Measurements from ENCODE around the gene TBCD.
A peak's percentile ranks its signal among the peaks of the same experiment; 100 is the strongest.

Gene TBCD

DNA sequence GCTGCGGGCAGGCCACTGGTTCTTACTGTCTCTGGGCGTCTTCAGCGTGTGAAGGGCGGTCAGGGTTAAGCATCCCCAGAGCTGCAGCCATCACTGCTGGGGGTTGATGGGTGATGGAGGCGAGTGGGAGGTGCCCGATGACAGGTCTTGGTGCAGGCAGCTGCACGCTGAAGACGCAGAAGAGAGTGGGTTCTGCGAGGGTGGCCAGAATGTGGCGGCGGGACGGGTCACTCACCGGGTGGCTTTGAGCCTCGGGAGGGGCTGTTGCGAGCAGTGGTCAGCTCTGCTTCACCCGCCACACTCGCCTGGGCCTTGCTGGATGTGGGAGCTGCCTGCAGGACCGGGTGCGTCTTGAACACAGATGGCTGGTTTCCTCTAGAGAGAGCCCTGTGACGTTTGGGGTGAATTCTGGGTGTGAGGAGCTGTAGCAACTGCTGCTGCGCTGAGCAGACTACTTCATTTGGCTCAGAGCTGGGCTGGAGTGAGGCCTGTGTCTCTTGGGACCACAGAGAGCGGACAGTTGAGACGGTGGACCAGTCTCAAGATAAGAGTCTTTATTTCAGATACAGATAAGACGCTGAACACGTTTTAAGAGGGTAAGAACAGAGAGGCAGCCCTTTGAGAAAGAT is 132.6 kb downstream of the TBCD start:
- intact Hi-C loops (cut with DNase I): no loop called here
- peak in 9 of 42 donors; percentile 22 to 64 (median 49) for DNase-seq

DNA sequence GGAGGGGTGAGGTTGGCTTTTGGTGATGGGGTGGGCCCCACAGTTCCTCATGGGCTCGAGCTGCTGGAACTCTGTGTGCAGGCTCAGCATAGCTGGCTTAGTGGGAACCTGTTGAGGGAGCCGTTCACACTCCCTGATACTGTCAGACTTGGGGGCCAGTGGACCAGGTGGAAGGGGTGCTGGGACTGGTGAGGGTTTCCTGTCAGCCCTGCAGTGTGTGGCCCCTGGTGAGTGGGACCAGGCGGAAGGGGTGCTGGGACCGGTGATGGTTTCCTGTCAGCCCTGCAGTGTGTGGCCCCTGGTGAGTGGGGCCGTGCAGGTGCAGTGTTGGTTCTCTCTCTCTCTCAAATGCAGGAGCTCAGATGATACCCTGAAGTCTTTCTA is 133.1 kb downstream of the TBCD start:
- intact Hi-C loops (cut with DNase I): no loop called here
- no peak for DNase-seq

DNA sequence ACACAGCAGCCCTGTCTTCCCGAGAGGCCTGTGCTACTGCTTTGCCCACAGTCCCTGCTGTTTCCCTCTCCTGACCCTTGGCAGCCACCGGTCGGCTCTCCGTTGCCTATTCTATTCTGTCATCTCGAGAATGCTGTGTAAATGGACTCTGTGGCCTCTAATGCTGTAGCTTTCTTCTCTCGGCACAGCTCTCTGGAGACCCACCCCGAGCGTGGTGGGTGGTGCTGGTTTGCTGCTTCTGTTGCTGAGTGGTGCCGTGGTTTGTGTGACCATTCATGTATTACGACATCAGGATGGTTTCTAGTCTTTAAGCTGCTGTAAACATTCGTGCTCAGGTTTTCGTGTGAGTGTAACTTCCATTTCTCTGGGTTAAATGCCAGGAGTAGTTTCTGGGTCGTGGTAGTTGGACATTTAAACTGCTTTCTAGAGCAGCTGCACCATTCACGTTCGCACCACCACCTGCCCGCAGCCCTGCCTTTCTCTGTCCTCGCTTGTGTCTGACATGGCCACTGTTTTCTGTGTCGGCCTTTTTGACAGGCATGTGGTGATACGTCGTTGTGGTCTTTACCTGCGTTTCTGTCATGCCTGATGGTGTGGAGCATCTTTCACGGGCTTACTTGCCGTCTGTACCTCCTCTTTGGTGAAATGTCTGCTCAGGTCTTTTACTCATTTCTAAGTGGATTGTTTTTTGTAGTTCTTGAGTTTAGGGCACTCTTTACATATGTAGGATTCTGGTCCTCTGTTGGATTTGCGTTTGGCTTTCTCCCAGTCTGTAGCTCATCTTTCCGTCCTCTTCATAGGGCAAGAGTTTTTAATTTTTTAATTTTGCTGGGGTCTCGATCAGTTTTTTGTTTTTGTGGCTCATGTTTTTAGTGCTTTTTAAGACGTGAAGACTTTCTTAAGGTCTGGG is 135.6 kb downstream of the TBCD start:
- DNase-seq: no peak
- intact Hi-C loops (cut with DNase I): no loop called here

- DNase-seq: peak in 6 of 42 donors; percentile 20 to 60 (median 45)
- intact Hi-C loops (cut with DNase I): no loop called here
Observed at GRCh38 chr17:82888583-82889495, 137.0 kb downstream of the TBCD start.

DNA sequence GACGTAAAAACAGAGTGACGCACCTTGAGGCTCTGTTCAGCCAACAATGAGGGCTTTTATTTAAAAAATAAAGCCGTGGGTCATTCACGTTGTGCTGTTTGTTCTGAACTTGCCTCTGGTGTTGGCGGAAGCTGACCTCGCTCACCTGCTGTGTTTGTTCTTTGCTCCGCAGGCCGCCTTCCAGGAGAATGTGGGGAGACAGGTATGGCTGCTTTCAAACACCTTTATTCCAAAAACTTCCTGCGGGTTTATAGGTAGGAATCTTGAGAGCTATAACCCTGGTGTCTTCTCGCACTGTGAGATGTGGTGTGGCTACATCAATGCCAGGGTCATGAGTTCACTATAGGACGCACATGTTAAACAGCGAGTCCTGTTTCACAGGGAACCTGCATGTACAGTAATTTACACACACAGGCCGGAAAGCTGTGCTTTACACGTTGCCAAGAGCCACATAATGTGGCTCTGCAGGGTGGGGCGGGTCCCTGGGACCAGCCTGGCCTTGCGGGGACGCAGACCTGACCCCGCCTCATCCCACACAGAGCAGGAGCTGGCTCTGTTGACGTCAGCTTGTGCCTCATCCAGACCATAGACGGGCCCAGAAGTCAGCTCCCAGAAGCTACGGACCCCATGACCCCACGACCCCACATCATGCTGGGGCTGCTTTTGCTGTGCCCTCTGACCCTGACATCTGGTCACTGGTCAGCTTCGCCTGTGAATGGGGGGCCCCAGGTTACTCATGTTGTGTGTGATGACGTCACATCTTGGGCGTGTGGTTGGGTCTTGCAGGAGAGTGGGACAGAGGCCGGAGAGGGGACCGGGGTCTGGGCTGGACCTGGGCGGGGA is 137.9 kb downstream of the TBCD start:
- intact Hi-C loops (cut with DNase I): no loop called here

DNA sequence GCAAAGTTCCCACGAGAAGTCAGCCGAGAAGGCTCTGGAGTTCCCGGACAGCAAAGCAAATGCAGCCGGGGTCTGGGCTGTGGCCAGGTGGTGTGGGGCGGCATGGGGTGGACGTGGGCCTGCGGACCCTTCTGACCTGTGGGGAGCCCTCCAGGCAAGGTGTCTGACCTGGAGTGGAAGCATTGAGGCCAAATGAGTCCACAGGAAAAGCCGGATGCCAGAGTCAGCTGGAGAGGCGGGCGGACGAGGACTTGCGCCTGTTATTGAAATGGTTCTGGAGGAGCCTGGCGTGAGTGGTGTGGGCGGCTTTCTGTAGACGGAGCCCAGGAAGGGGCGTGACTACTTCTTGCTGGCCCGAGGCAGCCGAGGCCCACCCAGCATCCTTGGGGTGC is 138.5 kb downstream of the TBCD start:
- no peak for DNase-seq
- intact Hi-C loops (cut with DNase I): no loop called here

More for the DNA sequence above, 137.9 kb downstream of the TBCD start:
- no peak for DNase-seq

DNA sequence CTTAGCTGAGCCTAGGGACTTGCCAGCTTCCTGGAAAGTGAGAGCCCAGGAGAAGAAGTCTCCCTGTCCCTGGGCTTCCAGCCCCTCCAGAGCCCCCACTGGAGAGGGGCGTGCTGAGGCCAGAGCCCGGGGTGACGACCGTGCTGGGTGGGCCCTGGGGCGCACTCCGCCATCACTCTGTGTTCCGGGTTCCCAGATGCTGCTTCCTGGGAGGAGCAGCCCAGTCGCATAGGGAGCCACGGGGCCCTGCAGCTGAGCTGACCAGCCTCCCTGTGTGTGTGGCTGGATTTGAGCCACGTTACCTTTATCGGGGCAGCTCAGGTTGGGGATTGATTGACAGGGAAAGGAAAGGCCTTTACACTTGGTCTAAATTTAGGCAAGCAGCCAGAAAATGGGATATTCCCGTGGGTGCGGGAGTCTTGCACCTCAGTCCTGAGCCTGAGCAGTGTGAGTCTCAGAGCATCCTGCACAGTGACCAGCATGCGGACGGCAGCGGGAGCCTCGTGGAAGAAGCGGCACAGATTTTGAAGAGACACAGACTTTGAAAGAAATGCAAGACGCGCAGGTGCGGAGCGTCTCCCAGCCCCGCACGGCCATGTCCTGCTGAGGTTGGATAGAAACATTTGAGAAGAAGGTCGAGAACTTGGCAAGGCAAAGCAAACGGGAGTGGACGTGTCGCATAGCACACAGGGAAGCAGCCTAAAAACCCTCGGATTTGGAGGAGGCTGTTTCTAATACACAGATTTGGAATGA is 139.2 kb downstream of the TBCD start:
- DNase-seq: no peak
- intact Hi-C loops (cut with DNase I): no loop called here

DNA sequence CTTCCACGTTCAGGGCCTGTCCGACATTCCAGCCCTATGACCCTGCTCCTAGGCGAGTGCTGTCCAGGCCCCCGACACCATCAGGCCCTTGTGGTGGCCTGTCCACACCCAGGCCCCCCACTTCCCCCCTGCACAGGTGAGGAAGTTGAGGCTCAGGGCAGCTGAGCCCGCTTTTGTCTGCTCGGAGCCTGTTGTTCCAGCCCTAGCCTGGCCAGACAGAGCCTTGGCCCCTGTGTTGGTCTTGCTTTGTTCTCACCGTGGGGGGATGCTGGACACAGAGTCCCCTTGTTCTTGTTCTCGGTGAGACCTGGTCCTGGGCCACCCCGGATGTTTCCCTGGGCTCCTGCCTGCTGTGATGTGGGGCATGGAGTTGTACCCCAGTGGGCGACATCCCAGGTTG is 140.0 kb downstream of the TBCD start:
- DNase-seq: no peak
- intact Hi-C loops (cut with DNase I): no loop called here

DNA sequence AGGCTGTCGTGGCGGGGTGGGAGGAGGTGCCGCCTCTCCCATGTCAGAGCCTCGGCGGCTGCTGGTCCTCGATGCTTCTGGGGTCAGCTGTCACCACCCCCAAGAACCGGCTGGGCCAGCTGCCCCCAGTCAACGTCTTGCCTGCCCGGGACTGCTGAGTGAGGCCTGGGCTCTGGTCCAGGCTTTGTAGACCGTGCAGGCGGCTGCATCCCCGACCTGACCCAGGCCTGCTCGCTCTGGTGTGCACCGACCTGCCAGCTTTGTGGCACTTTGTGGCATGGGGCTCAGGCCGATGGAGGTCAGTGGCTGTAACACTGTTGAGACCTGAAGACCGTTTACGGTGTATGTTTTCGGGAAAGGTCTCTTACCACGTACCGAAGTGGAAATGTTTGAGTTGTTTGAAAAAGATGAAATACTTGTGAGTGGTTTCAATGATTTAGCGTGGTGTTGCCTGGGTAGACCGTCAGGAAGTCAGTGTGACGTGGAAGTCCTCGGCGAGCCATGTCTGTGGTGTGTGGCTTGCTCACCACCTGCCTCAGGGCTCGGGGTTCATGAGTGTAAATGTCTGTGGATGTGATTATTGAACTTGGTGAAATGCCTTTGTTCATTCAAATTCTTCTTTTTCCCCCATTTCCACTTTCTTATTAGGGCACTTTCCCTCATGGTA is 141.2 kb downstream of the TBCD start:
- peak in 6 of 42 donors; percentile 22 to 61 (median 44) for DNase-seq
- intact Hi-C loops (cut with DNase I): no loop called here

GRCh38 chr17:82893779-82894178 is 141.9 kb downstream of the TBCD start:
- DNase-seq: no peak
- intact Hi-C loops (cut with DNase I): no loop called here

GRCh38 chr17:82894389-82894788 is 142.5 kb downstream of the TBCD start:
- intact Hi-C loops (cut with DNase I): no loop called here
- no peak for DNase-seq

DNA sequence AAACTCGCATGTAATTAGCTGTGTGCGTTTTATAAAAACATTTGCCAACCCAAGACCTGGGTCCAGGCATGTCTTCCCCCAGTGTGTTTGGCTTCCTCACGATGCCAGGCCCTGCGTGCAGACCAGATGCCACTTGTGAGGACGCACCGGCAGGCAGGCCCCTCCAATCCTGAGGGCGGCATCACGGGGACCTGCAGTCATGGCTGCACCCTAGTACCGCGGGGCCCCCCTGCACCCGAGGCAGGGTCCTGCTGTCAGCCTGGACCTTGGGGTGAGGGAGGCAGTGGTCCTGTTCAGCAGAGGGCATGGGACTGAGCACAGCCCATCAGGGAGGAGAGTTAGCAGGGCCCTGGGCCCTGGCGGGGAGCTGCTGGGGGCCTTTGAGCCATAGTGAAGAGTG is 143.2 kb downstream of the TBCD start:
- intact Hi-C loops (cut with DNase I): no loop called here
- no peak for DNase-seq

DNA sequence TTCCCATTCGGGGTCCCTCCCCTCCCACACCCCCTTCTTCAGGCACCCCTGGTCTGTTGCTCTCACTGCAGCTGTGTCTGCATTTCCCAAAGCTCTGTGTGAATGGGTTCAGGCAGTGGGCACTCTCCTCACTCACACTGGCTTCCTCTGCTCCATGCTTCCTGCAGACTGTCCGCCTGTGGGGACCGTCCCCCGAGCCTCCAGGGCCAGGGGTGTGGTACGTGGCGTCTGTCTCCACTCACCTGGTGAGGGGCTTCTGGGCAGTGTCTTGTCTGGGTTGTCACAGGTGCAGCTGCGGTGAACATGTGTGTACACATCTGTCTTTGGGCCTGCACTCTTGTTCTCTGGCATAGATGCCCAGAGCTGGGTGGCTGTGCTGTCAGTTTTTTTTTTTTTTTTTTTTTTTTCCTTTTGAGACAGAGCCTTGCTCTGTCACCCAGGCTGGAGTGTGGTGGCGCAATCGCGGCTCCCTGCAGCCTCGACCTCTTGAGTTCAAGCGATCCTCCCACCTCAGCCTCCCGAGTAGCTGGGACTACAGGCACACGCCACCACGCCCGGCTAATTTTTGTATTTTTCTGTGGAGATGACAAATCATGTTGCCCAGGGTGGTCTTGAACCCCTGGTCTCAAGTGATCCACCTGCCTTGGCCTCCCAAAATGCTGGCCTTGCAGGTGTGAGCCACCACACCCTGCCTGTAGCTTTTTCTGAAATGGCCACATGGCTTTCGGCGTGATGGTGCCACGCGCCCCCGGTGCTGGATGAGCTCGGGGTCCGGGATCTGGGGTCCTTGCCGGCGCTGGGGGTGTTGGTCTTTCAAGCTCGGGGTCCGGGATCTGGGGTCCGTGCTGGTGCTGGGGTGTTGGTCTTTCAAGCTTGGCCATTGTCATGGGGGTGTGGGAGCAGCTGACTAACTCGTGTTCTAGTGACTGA is 144.5 kb downstream of the TBCD start:
- DNase-seq: no peak
- intact Hi-C loops (cut with DNase I): no loop called here

- DNase-seq: no peak
- intact Hi-C loops (cut with DNase I): no loop called here
Observed at GRCh38 chr17:82897514-82898249, 145.8 kb downstream of the TBCD start.

DNA sequence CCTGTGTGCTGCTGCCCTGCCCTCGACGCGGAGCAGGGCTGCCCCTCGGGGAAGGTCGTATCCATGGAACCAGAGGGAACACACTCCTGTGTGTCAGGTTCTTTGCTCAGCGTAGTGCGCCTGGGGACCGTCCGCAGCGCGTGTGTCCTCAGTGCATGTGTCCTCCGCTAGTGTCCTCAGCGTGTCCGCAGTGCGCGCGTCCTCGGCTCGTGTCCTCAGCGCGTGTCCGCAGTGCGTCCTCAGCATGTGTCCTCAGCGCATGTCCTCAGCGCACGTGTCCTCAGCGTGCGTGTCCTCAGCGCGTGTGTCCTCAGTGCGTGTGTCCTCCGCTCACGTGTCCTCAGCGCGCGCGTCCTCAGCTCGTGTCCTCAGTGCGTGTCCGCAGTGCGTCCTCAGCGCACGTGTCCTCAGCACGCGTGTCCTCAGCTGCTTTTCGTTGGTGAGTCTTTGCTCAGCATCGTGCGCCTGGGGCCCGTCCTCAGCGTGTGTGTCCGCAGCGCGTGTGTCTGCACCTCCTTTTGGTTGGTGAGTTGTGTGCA is 147.2 kb downstream of the TBCD start:
- intact Hi-C loops (cut with DNase I): no loop called here
- no peak for DNase-seq
